ENCODE data around the gene TSGA10. TPM values are rescaled to one million over a fixed set of nuclear protein-coding genes. Genes with fewer than 3 reads are reported as not detected.

Gene TSGA10
- total and polyA plus RNA-seq, 11 donors: 0.75 to 63.7 (median 2.8) TPM

- Histone ChIP-seq H3K4me1 (peaks cover 4 to 56% (median 28%) of the 10 kb centered on the region in 12 donors), H3K36me3 (peaks cover 0 to 10% (median 0%) of the 10 kb centered on the region in 9 donors), H3K27me3 (no peaks in the 10 kb centered on the region), H3K4me3 (peak within 1 kb of the TSS; percentile 66 to 92 (median 80)), H3K27ac (peak within 1 kb of the TSS in 11 of 12 donors; percentile 57 to 92 (median 78)), H3K9me3 (no peaks in the 10 kb centered on the region)
- DNase-seq (peak; percentile 92 to 94 (median 93)), ATAC-seq (peak; percentile 98 to 99 (median 98))
- 0 to 1% (median 0%) methylated on average over 39 of the region's 39 CpGs for WGBS, 4 donors
- TF ChIP-seq CTCF (IDR thresholded peaks at IDR 0.05) (no peak), POLR2A (IDR thresholded peaks at IDR 0.05) (peak in 1 of 2 donors; percentile 77)
- intact Hi-C loops (cut with DNase I): loop anchor here in 8 of 10 donors (1.0 to 10.0 kb wide), 7 partner anchors 27 to 314 kb away; partner anchors contain the start of genes TXNDC9 (in 8 of the 8), EIF5B (in 6 of the 8), REV1 (in 3 of the 8) and C2orf15 (in 1 of the 8)
Observed at GRCh38 chr2:99180755-99181623, 26.2 kb upstream of the TSGA10 start, which contains the start of the genes MITD1 and MRPL30. Gene MITD1 (minus strand): TSS chr2:99181058. CDS start chr2:99180981, 77 bp downstream. Gene MRPL30 (plus strand): TSS chr2:99181184. CDS start chr2:99186204, 5,020 bp downstream.

DNA sequence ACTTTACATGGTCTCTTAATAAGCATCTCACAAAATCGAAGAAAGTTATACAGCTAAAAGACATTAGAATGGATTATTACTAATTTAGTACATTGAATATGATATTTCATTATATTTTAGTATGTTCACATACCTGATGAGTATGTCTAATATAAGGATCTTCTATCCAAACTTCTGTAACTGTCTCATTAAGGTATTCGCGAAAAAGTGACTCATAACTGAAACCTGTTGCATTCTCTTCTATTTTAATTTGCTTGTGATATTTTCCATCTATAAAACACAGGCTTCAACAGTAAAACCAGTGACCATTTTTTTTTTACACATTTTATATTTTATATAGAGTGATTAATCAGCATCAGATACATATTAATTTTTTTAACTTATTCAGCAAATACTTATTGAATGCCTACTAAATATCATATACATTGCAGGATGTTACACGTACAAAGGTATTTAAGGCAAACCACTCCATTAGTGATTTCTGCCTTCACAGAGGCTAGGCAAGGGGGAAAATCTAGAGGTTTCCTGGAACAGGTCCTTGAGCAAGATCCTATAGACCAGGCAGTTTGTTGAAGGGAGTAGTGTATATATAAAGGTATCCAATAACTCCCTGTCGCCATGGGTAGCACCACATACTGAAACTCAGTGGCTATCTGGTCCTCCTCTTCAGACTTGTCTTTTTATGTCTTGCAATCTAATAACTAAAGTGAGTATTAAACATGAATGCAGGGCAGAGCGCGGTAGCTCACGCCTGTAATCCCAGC is 16.8 kb upstream of the TSGA10 start:
- H3K27me3 ChIP-seq: no peaks in the 10 kb centered on the region
- TF ChIP-seq CTCF (IDR thresholded peaks at IDR 0.05) (no peak), POLR2A (IDR thresholded peaks at IDR 0.05) (no peak)
- no peak overlapping the region for H3K4me3 ChIP-seq
- H3K4me1 ChIP-seq: peaks cover 0 to 4% (median 0%) of the 10 kb centered on the region in 12 donors
- no peak for ATAC-seq
- DNase-seq: no peak
- H3K27ac ChIP-seq: no peak overlapping the region
- 95 to 98% (median 98%) methylated on average over 8 of the region's 8 CpGs for WGBS, 4 donors
- H3K36me3 ChIP-seq: peaks cover 0 to 79% (median 73%) of the 10 kb centered on the region in 9 donors
- no peaks in the 10 kb centered on the region for H3K9me3 ChIP-seq
- intact Hi-C loops (cut with DNase I): loop anchor here in 2 of 10 donors (10.0 kb wide), 2 partner anchors 163 to 323 kb away; partner anchors contain the start of genes EIF5B (in 1 of the 2), REV1 (in 1 of the 2) and TXNDC9 (in 1 of the 2)

DNA sequence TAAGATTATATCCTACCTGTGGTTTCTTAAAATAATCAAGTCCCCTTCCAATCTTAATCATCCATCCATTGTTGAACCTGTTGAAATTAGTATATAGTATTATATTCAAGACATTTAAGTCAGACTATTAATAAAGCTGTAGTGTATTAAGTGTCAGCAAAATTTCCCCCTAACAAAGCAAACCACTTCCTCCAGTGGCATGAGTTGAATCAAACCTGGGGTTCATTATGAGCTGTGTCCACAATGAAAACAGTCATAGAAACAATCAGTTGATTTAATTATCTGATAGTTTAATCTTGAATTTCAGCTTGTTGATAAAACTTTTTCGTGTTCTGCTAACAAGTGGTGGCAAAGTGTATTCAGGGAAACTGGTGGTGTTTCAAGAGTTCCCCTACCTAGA is 14.8 kb upstream of the TSGA10 start:
- no peaks in the 10 kb centered on the region for H3K4me1 ChIP-seq
- intact Hi-C loops (cut with DNase I): loop anchor here in 1 of 10 donors (10.0 kb wide), 1 partner anchor 315 kb away; no protein-coding TSS in a partner anchor
- no peak for TF ChIP-seq POLR2A (IDR thresholded peaks at IDR 0.05)
- no peak for TF ChIP-seq CTCF (IDR thresholded peaks at IDR 0.05)
- WGBS, 4 donors: 63 to 72% (median 70%) methylated on average over 1 of the region's 1 CpG
- H3K36me3 ChIP-seq: peaks cover 0 to 95% (median 83%) of the 10 kb centered on the region in 9 donors
- ATAC-seq: no peak
- no peak overlapping the region for H3K27ac ChIP-seq
- no peaks in the 10 kb centered on the region for H3K9me3 ChIP-seq
- DNase-seq: no peak
- H3K4me3 ChIP-seq: no peak overlapping the region
- no peaks in the 10 kb centered on the region for H3K27me3 ChIP-seq
